ENCODE measurements around the gene CD164.

CD164 gene

DNA sequence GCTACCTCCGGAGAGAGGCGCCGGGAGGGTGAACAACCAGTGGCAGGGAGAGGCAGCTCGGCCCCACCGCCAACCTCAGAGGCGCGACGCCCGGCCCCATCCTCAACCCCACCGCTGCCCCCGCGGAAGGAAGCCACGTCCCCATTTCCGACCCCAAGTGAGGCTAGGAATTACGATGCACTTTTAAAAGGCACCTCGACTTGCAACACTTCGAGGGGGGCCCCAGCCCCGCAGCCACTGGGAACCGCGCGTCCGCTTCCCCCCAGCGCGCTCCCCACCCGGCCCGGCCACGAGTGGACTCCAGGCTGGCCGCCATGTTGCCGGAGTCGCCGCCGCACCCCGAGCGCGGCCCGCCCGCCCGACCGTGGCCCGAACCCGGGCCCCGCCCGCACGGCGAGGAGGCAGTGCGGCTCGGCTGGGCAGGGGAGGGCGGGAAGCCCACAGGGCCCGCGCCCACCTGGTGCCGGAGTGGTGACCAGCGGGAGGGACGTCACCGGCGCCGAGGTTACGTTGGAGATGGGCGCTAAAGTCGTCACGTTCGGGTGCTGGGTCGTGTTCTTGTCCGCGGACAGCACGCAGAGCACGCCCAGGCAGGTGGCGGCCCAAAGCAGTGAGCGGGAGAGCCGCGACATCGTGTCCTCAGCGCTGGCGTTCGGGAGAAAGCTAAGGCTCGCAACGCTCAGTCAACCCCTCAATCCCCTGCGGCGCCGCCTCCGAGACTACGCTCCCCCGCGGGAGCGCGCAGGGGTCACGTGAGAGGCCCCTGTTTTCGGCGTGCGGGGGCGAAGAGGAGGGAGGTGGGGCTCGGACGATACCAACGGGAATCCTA is at the start of gene CD164:
TSS of gene CD164 (minus strand) at position 721 of the 829 bp plus-strand sequence. CDS start at position 632, 89 bp downstream.
- DNase-seq = peak; percentile 86

DNA sequence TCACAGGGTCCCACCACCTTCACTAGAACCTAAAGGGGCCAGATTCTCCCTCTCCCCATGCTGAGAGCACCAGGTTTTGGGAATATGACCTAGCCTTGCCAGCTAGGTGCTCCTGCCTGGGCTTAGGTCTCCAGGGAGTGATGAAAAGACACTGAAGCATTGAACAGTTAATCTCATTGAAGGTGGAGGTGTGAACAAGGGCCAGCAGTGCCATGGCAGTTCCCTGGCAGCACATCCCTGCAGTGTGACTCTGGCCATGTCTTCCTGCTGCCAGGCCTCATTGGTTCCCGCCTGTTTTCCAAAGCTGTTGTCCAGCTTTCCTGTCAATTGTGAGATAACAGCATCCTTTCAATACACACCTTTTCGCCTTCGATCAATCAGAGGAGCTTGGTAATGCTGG is 47.2 kb upstream of the CD164 start:
- no peak for DNase-seq

GRCh38 chr6:109428889-109429477 is 46.7 kb upstream of the CD164 start:
- no peak for DNase-seq

GRCh38 chr6:109424946-109425345 is 42.7 kb upstream of the CD164 start:
- DNase-seq = no peak

DNA sequence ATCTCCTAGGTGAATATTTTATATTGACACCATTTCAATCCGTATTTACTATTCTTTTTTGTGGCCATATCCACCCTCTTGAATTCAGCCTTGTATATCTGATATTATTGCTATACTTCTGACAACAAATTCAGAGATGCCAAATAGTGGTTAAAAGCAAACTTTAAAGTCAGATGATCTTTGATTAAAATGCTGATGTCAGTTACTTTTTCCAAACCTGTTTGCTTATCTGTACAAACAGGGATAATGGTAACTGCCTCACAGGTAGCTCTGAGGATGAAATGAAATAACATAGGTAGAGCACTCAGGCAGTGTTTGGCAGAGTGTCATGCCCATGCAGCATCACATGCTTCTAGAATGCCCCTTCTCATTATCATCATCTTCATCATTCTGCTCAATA is 38.9 kb upstream of the CD164 start:
- no peak for DNase-seq

DNA sequence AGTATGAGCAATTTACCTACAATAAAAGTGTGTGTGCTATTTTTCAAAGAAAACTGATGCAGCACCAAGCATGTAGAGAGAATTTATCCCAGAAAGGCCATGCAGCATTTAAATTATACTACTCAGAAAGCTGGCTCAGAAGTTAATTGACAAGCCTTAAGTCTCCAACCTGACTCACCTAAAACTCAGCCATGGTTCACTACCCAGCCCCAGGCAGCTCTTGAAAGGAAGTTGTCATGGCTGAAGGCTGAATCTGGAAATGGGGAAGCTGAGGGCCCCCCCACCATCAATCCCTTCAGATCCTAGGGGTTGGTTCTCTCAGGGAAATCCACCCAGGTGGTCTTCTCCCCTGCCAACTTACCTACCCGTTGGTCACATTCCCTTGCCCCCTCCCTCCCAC is 38.5 kb upstream of the CD164 start:
- DNase-seq = no peak

GRCh38 chr6:109417646-109418045 is 35.4 kb upstream of the CD164 start:
- no peak for DNase-seq

GRCh38 chr6:109411034-109411433 is 28.8 kb upstream of the CD164 start:
- DNase-seq = no peak

GRCh38 chr6:109406196-109406595 is 23.9 kb upstream of the CD164 start:
- DNase-seq = no peak

GRCh38 chr6:109397020-109397419 is 14.8 kb upstream of the CD164 start:
- DNase-seq = no peak

- DNase-seq = no peak
These were observed 13.9 kb upstream of the CD164 start for GRCh38 chr6:109396046-109396718.

GRCh38 chr6:109393886-109394281 is 11.6 kb upstream of the CD164 start:
- no peak for DNase-seq

DNA sequence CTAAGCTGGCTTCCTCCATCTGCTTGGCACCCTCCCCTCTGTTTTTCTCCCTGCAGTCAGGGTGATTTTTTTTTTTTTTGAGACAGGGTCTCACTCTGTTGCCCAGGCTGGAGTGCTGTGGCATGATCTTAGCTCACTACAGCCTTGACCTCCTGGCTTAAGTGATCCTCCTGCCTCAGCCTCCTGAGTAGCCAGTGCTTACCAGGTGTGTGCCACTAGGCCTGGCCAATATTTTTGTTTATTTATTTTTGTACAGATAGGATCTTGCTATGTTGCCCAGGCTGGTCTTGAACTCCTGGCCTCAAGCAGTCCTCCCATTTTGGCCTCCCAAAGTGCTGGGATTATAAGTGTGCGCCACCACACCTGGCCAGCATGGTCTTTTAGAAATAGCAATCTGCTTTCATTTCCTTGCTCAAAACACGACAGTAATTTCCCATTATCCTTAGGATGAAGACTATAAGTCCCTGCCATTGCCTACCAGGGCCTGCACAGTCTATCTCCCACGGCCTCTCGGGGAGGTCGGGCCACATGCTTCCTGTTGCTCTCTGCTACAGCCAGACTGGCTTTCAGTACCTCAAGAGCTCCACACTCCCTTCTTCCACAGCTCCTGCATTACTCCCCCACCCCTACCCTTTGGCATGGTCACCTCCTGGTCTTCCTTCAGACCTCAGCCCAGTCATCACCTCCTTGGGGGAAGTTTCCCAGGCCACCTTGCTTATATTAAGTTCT is 11.1 kb upstream of the CD164 start:
- no peak for DNase-seq

GRCh38 chr6:109389650-109390274 is 7.5 kb upstream of the CD164 start:
- DNase-seq = no peak

DNA sequence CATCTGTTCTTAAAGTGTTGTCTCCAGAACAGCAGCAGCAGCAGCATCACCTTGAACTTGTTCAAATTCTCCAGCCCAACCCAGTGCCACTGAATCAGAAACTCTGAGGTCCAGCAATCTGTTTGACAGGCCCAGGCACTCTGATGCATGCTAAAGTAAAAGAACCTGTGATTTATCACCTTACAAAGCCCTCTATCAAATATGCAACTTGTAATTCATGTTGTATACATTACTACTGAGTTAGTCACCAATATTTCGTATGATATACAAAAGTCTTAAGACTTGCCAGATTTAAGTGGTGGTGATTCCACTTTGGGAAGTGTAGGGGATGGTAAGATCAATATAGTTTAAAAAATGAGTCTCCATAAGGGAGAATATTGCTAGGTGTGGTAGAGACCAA is 6.0 kb upstream of the CD164 start:
- DNase-seq = no peak

DNA sequence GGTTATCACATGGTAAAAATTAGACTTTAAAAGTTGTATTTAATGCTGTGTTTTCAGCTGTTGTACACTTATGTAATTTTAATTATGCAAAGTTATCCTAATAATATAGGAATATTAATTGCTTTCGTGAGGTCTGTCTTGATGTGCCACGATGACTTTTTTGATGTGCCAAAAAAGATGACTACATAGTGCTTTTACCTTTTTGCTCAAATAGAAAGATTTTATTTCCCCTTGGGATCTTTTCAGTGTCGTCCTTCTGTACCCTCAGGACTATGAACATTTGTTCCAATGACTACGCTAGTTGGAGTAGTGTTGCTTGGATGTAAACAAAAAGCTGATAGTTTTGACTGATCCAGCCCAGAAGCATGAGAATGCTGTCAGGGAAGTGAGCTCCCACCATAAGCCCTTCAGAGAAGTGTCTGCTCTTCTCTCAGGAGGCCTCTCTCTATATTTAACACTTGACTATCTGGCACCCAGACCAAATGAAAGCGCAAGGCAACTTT is 1.2 kb upstream of the CD164 start:
- DNase-seq = no peak

DNA sequence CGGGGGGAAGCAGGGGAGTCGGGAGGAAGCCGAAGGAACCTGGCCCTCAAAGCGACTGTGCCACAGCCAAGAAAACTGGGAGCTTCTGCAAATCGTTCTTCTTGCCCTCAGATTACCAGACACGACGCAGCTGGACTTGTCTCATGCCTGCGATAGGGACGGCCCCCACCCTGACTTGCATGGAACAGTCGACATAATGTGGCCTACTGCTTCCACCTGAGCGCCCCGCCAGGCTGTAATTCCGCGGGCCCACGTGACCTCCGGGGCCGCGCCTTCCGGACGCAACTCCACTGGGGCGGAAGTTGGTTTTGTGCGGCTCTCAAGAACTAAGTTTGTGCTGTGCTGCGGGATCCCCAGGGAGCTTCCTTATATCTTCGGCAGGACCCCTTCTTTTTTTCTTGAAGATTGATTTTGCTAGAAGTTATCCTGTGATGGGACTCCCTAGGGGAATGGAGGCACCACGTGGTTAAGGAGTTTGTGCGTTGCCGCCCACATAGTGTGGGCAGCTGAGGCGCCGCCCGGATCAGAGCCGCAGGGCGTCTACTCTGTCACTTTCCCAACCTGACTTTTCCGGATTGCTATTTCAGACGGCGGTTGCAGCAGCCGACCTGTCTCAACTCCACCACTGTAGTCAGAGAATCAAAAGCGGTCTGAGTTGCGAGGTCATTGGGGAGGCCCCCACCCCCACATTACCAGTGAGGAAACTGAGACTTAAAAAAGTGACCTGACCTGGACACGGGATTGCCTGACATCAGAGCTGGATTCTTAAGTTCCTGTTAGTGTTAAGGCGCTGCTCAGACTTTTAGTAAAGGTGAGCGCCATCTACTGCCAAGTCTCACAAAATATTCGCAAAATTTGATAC is 540 bp upstream of the CD164 start:
- peak; percentile 46 for DNase-seq

DNA sequence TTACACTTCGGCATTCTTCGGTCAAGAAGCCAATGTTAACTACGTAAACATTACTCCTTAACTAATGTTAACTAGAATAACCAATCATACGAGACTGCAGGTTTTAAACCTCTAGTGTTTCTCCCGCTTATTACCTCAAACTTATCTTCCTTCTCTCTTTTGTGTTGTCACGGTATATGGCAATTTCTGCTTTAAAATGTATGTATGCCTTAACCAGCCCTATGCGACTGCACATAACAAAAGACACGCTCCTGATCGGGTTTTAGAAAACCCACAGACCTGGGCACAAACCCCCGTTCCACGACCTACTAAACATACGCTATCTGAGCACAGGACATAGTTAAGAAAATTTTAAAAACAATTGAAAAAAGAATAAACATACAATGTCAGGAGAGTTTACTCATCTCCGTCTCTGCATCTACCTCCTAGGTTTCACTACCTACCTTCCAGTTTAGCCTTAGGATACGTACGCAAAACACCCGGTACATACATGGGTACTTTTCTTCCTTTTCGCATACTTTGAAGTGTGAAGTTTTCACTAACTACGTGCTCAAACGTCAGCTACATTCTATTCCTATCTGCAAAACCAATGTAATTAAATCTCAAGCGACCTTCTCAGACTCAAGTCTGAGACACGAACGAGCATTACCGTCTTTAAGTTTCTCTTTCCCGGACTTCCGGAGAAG is 1.1 kb downstream of the CD164 start:
- DNase-seq = no peak

DNA sequence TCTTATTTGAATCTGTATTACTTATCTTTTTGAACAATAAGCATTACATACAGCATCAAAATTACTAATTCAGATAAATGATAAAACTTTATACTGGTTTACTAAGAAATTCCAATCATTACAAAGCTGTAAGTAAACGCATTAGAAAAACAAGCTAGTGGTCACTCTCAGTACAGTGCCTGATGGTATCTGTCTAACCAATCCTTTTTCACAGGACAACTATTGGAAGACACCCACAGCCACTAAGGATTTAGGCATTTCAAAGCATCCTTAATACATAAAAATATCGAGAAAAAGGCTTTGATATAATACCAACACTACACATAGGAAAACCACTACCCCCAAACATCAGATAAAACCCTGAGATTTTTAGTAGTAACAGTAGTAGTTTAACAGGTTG is 2.6 kb downstream of the CD164 start:
- DNase-seq = no peak

GRCh38 chr6:109377717-109378116 is 4.5 kb downstream of the CD164 start:
- DNase-seq = no peak

- DNase-seq = no peak
These were observed 7.9 kb downstream of the CD164 start for GRCh38 chr6:109374326-109374892.
